Subcutaneous adipose tissue (tissue), 4 donors: ENCODE results near the gene NOXRED1. TPM values are rescaled to one million over a fixed set of nuclear protein-coding genes. Genes with fewer than 3 reads are reported as not detected.

ENCODE experiments used
- CTCF ChIP-seq: fragments of 450-650 bp; IDR thresholded peaks from one replicate; pipeline ENCODE4 v1.5.1; 2016; ENCODE audit warnings: low read depth, mild to moderate bottlenecking, control low read depth, antibody characterized with exemption, moderate library complexity
- total RNA-seq, 4 donors: library from RNA; depleted of rRNA; stranded (reverse); fragments of >200 nt; gene quantifications; one replicate each; pipeline ENCODE4 v1.1.0, GENCODE V29; 2016

Gene NOXRED1
- total RNA-seq, 4 donors from 2014 or later = 0.22 to 0.51 TPM; not detected in 2

DNA sequence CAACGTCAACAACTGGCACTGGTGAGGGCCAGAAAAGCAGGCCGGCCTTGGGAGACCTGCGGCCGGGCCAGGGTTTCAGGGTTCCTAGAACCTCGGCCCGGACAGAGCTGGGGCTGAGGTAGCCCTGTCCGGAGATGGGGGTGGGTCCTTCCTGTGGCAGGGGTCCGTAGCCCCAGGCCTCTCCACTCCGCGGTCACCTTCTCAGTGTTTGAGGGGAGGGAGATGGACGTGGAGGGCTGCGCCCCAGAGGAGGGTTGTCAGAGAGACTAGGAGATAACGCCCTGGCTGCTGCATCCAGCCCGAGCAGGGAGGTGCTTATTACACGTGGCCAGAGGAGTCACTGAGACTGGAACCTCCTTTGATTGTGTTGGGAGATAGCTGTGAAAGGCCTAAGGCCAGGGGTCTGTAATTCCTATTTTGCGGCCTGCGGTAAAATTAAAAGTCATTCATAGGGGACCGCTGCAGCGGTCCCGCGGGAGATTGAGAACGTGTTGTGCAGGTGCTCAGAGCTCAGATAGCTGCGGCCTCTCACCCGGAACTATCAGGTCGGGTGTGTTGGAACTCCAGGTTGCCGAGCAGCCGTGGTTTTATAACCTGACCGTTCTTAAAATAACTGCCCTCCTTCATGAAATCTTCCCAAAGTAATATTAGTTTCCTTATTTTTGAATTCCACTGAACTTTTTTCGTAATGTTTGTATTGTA, 35.1 kb upstream of the NOXRED1 start:
- no peak for TF ChIP-seq CTCF

DNA sequence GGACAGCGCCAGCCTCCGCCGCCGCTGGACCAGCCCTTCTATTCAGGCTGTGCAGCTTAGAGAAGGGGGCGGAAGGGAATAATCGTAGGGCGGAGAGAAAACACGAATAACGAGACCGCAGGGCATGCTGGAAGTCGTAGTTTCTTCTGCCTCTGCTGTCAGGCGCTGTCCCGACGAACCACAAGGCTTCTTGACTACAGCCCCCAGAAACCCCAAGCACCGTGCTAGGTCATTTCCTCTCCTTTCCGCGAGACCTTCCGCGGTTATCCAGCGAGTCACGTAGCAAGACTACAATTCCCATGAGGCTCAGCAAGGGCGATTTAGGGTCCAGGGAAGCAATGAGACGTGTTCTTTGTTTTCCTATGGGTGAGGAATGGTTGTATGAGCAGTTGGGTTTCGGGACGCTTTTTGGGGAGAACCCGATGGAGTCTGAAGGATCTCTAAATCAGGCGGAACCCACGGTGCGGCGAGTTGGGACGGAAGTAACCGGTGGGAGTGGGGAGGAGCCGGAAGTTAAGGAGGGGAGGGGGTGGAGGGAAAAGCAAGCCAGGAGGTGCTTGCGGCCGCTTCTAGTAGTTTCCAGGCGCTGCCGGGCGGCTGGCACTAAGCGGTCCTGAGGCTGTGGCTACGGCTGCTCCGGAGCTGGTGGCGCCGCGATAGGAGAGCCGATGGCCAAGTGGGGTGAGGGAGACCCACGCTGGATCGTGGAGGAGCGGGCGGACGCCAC, 34.4 kb upstream of the NOXRED1 start, which contains the start of the genes AHSA1 and VIPAS39:
Gene AHSA1 (plus strand): TSS at position 572 of the 727 bp plus-strand sequence. CDS start 97 bp downstream, at position 669.
Gene VIPAS39 (minus strand): TSS at position 80 of the 727 bp plus-strand sequence. CDS start 3,499 bp downstream, outside the sequence.
- TF ChIP-seq CTCF = no peak

DNA sequence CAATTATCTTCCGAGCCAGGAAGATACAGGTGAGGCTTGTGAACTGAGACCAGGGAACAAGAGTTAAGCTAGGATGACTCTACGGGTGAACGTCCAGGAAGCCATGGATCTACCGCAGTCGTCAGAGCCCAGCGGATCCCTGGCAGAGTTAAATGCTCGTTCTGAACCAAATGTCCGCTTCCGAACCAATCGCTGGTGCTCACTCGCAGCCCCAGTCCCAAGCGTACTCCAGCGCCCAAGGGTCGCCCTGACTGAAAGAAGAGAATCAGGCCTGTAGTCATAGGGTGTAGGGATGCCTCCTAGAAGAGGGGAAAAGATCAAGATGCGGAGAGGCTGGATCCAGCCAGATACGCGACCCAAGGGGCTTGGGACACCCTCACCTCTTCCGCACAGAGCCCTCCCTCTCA, 33.8 kb upstream of the NOXRED1 start:
- no peak for TF ChIP-seq CTCF

DNA sequence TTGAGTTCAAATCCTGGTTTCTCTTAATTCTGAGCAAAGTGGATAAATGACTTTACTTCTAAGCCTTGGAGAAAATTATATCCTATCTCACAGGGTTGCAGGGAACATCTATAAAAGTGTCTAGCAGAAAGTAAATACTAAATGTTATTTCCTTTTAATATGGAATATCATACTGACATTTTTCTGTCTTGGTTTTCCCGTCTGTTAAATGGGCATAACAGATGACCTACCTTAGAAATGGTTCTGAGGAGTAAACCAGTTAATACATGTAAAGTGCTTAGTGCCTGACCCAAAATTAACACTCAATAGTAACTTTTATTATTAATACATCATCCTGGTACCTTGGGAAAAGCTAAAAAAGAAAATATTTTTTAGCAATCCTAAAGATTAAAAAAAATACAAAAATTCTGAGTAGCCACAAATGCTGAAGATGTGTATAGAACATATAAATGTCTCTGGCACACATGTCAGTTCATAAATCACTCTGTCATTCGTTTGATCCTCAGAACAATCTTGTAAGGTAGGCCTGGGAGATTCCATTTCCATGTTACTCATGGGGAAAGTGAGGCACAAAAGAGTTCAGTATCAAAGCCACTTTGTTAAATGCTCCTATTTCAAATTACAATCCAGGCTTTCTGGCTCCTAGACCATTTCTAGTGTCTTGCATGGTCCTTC, 32.8 kb upstream of the NOXRED1 start:
- no peak for TF ChIP-seq CTCF

DNA sequence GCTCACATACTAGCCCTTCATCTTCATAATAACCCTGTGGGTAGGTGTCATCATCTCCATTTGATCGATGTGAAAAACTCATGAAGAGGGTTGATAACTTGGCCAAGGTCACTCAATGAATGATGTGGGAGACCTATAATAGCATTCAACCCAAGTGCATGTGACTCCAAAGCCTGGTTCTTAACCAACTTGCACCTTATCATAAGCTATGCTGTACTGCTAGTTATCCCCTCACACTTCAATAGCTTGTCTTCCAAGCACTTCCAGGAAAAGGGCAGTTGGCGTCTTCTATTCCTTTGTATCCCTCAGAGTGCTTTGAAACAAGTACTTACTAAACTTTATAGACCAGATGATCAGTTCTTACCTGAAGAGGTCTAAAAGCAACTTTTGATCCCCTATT, 18.9 kb upstream of the NOXRED1 start:
- TF ChIP-seq CTCF = no peak

DNA sequence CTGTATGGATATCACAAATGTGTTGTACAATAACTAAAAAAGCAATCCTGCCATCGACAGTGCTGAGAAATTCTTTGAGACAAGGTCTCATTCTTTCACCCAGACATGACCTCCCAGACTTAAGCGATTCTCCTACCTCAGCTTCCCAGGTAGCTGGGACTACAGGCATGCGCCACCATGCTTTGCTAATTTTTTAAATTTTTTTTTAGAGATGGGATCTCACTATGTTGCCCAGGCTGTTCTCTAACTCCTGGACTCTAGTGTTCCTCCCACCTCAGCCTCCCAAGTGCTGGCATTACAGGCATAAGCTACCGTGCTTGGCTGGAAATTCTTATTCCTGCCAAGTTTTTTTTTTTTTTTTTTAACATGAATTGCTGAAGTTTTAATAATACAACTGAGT, 16.5 kb upstream of the NOXRED1 start:
- no peak for TF ChIP-seq CTCF

DNA sequence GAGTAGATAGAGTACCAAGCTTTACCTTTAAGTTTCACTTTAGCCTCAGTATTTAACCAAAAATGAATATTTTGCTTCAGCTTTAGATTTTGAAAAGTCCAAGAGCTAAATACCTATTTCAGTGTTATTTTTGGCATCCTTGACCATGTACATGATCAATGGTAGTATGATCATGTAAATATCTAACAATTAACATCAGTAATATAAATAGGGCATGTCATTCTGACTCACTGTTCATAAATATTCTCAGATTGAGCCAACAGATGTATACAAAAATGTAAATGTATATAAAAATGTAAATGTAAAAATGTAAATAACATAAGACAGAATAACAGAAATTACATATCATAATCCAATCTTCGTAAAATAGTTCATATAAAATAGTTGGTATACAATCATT, 15.3 kb upstream of the NOXRED1 start:
- TF ChIP-seq CTCF = no peak
